ENCODE results near the gene UBL4A. TPM values are rescaled to one million over a fixed set of nuclear protein-coding genes. Genes with fewer than 3 reads are reported as not detected.
"Not testable (repeated sequence)": the region's sequence is repeated elsewhere in the genome, so short reads cannot be mapped to it uniquely, and the experiment has no call there.

UBL4A gene
- total RNA-seq, 1 donor from 2014 or later: 51.1 TPM

DNA sequence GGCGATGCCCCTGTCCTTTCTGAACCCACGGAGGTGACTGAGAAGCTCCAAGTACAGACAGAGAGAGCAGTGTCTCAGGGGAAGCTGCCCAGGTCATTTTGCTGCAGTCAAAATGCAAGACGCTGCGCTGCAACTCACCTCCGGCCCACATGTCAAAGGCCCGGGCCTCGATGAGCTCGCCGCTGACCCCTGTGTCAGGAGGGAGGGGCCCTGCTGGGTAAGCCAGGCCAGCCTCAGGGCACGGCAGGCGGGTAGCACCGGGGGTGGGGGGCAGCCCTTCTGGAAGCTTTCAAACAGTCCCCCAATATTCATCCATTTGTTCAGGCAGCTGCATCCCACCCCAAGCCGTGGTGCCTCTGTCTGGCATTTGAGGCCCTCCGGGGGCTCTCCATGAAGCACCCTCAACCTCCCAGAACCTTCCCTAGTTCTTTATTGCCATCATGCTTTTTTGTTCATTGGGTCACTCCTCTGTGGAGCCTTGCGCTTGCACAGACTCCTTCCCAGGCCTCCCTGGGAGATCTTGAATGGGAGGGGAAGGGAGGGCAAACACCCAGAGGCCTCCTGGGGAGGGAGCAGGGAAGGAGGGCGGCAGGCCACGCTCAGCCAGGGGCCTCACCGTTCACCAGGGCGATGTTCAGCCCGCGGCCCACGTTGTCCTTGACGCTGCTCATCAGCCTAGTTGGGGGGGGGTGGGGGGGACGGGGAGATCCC lies 21.4 kb upstream of the UBL4A start:
- DNase-seq: no peak

DNA sequence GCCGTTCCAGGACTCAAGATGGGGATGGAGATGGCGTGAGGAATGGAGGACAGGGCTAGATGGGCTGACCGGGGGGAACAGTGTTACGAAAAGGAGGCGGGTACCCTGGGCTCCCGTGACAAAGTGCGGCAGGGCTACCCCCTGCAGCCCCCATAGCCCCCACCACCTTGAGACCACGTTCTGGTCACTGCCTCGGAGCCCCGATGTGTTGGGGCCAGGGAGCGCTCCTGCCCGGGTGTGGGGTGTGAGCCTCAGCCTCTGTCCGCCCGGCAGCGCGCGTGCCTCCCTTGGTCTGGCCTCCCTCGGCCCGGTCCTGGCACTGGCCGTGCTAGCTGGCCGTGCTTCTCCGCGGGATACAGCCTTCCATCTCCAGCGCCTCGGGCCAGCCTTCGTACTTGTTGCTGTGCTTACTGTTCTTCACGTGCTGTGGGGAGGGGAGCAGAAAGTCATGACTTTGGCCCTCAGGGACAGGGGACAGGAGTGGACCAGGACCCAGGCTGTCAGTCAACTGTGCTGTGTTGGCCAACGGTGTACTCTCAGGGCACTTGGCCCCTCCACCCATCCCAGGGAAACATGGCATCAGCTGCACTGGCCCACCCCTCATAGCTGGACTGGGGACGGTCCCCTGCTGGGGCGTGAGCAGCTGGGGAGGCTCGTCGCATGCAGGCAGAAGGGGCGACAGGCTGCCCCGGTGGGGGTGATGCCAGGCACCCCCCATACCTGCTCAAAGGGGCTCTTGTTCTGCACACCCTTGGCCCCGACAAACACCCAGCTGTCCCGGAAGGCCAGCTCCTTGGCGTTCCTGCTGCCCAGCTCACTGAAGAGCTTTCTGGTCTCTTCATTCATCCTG lies 20.3 kb upstream of the UBL4A start:
- DNase-seq: no peak

DNA sequence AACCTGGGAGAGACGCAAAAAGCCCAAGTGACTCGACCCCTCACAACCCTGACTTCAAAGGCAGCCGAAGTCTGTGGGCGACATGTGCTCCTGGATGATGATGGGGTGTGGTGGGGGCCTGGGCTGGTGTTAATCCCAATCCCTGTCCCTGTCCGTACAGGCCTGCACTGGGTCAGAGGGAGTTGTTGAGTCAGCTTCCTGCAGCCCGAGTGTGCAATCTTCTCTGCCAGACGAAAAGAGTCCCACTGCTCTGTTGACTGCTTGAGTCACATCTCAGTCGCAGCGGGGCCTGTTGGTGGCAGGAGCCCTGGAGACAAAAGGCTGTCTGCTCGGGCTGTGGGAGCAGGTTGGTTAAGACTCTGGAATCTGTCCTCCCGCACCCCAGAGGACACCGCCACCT lies 19.3 kb upstream of the UBL4A start:
- peak; percentile 54 for DNase-seq

DNA sequence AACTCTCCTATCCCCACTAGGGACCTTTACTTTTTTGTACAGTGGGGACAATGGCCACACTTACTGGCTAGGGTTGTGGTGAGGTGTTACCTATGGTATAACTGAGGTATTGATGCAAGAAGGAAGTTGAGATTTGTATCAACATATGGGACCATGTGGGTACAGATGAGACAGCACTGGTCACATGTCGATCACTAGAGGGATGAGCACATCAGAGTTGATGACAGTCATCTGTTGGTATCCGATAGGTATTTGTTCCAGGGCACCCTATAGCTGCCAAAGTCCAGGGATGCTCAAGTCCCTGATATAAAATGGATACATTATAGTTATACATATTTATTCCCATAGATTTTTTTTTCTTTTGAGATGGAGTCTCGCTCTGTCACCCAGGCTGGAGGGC lies 16.6 kb upstream of the UBL4A start:
- no peak for DNase-seq

DNA sequence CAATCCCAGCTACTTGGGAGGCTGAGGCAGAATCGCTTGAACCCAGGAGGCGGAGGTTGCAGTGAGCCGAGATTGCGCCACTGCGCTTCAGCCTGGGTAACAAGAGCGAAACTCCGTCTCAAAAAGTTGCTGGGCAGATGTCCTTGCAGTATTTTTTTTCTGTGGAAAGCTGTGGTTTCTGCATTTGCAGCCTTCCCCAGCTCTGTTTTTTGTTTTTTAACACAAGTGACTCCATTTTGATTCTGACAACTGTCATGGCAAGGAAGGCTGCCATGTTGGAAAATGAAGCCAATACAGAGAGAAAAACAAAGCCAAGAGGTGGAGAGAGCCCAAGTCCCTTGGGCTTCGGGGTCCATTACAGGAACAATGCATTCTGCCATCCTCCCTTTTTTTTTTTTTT lies 15.7 kb upstream of the UBL4A start:
- no peak for DNase-seq

DNA sequence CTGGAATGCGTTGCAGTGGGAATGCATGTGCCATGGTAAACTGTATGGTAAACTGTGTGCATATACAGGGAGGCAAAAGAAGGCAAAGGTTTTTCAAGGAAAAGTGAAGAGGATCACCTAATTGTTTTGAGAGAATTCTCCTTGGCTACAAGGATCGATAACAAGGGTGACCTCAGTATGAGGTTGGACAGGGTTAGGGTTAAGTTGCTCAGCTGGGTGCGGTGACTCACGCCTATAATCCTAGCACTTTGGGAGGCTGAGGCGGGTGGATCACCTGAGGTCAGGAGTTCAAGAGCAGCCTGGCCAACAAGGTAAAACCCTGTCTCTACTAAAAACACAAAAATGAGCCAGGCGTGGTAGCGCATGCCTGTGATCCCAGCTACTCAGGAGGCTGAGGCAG lies 15.0 kb upstream of the UBL4A start:
- not testable (repeated sequence) for DNase-seq

DNA sequence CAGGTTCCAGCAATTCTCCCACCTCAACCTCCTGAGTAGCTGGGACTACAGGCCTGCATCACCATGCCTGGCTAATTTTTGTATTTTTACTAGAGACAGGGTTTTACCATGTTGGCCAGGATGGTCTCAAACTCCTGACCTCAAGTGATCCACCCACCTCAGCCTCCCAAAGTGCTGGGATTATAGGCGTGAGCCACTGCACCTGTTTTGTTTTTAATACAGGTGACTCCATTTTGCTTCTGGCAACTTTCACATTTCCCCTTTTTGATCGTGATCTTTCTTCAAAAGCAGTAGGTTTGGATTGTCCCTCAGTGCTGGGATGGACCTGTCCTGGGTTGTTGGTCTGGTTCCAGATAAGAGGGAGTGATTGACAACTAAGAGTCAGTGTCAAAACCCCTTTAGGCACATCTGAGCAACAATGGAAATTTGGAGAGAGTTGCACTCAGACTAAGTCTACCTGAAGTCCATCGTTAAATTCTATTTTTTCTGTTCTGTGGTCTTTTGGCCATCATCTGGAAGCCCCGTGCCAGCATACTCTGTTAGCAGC lies 10.2 kb upstream of the UBL4A start:
- DNase-seq: not testable (repeated sequence)

DNA sequence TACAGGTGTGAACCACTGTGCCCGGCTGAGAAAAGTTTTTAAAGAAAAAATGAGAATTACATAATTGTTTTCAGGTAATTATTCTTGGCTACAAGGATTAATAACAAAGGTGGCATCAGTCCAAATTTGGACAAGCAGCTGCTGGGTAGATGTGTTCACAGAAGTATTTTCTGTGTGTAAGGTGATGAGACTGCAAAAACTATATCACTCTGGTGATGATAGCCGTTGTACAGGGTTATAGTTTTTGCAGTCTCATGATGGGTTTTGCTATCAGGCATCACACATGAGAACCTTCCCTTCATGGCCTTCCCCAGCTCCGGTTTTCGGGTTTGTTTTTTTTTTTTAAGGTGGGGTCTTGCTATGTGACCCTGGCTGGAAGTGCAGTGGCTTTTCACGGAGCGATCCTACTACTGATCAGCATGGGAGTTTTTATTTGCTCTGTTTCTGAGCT lies 9.1 kb upstream of the UBL4A start:
- DNase-seq: no peak

DNA sequence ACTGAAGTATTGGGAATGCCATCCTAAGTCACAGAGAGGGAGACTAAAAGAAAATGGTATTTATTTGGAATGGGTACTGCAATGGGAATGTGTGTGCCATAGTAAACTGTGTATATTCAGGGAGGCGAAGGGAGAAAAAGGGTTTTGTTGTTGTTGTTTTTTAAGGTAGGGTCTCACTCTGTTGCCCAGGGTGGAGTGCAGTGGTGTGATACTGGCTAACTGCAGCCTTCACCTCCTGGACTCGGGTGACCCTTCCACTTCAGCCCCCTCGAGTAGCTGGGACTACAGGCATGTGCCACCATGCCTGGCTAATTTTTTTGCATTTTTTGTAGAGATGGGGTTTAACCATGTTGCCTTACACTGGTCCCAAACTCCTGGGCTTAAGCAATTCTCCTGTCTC lies 8.3 kb upstream of the UBL4A start:
- DNase-seq: no peak

DNA sequence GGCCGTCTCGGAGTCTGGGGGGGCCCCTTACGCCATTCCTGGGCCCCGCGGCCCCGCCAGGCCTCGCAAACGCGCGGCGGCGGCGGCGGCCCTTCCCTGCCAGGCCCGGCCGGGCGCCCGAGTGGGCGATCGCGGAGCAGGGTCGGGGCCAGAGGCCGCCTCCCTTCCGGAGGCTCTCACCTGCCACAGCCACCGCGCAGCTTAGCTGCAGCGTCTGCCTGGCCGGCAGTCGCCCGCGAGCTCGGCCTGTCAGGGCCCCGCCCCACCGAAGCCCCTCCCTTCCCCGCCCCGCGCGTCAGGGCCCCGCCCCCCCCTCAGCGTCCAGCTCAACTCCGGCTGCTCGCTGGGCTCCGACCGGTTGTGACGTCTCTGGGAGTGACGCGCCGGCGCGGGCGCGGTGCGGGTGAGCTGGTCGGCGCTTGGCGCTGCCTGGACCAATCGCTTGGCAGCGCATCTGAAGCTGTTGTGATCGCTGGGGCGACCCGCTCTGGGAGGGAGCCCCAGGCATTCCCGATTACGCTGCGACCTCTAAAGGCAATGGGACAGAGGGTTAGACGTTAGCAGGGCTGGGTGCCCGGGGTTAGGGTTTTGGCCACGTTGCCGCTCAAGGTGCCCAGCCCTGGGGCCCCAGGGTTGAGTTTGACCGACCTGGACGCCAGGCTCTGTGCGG lies 4.1 kb upstream of the UBL4A start, which contains the start of gene SLC10A3:
Gene SLC10A3, minus strand, starts transcription at position 216 of the 670 bp plus-strand sequence. CDS start 1,689 bp downstream, outside the sequence.
- peak; percentile 95 for DNase-seq

DNA sequence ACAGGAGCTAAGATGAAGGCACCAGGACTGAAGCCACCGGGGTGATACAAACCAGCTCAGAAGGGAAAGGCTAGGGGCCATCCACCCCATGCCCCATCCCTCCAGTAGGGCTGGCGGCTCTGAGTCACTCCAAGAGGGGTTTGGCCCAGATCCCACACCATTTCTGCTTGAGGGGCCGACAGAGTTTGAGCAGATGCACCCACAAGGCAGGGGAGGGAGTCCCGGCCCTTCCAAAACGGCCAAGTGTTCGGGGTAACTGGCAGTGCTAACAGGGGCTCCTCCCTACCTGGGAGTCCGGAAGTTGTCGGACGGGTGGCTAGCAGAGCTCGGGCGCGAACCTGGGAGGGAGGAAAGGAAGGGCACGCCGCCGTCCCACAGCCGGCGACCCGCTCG lies 3.6 kb upstream of the UBL4A start:
- DNase-seq: peak; percentile 24

DNA sequence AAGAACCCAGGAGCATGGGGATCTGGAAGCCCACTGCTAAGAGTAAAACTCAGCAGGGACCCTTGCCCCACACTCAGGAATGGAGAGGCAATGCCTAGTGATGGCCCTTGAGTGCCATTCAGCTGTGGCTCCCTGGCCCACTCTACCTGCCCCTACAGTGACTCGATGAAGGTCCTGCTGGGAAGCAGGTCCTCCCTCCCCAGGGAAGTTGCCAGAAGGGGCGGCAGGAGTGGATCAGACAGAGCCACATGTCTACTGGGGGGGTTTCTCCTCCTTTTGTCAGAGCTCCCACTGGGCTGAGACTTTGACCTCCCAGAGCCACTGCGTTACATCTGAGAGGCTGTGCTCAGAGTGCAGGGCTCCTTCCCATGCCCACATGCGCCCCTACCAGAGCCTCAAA lies 2.8 kb upstream of the UBL4A start:
- no peak for DNase-seq

DNA sequence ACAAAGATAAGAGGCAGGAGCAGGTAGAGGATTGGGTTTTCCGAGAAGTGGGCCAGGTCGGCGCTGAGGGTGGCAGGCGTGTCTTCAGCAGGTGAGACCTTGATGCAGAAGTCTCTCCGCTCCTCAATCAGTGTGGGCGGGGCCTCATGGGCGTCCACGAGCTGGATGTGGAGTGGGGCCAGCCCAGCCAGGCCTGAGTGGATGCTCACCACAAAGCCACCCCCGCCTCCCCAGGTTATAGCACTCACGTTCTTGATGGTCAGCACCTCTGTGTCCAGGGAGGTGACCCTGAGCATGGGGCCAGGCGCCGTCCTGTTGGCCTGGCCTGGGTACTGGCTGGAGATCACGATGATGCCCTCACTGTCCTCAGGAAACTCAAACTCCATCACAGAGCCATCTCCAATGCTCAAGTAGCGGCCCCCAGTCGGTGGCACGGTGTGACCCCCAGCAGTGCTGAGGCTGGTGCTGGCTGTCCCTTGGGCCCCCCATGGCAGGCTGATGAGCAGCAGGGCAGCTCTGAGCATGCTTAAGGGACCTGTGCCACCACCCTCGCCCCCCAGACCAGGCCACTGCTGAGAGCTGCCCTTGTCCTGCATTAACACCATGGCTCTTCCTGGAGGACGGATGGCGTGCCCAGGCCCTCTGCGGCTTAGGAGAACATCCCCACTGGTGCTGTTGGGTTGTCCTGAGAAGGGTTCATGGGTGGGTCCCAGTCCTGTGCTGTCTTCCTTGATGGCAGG lies 2.1 kb upstream of the UBL4A start:
- no peak for DNase-seq

DNA sequence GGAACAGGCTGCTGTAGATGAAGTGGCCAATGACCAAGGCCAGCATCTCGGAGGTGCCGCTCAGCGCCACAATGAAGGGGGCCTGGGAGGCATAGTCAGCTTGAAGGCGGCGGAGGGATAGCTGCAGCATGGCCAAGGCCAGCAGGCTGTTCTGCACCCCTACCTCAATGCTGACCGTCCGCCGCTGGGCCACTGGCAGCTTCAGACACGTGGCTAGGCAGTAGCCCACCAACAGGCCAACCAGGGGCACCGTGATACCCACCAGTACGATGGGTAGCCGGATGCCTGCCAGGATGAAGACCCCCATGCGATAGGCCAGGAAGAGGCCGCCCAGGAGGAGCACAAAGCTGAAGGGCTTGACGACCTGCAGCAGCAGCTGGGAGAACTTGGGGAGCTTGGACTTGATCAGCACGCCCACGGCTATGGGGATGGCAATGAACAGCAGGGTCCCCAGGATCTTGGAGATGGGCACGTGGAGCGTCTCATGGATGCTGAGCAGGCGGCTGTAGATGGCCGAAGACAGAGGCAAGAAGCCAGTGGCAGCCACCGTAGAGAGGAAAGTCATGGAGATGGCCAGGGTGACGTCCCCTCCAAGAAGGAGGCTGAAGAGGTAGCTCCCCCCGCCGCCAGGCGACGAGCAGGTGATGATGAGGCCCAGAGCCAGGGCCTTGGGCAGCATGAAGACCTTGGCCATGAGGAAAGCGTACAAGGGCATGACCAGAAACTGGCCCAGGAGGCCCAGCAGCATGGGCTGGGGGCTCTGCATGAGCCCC lies 1.3 kb upstream of the UBL4A start:
- no peak for DNase-seq

DNA sequence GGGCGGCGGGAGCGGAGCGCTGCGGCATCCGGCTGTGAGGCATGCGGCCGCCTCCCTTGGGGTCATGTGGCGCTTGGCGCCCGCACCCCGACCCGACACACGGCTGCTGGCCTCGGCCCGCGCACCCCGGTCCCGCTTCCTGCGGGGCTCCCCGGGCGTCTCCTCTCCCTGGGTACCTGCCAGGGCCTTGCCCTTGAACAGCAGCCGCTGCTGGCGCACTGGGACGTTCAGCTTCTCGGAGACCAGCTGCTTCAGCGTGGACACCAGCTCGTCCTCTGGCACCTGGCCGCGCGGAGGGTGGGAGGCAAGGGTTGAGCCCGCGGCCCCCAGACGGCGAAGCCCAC lies 391 bp downstream of the UBL4A start:
- DNase-seq: peak; percentile 17

DNA sequence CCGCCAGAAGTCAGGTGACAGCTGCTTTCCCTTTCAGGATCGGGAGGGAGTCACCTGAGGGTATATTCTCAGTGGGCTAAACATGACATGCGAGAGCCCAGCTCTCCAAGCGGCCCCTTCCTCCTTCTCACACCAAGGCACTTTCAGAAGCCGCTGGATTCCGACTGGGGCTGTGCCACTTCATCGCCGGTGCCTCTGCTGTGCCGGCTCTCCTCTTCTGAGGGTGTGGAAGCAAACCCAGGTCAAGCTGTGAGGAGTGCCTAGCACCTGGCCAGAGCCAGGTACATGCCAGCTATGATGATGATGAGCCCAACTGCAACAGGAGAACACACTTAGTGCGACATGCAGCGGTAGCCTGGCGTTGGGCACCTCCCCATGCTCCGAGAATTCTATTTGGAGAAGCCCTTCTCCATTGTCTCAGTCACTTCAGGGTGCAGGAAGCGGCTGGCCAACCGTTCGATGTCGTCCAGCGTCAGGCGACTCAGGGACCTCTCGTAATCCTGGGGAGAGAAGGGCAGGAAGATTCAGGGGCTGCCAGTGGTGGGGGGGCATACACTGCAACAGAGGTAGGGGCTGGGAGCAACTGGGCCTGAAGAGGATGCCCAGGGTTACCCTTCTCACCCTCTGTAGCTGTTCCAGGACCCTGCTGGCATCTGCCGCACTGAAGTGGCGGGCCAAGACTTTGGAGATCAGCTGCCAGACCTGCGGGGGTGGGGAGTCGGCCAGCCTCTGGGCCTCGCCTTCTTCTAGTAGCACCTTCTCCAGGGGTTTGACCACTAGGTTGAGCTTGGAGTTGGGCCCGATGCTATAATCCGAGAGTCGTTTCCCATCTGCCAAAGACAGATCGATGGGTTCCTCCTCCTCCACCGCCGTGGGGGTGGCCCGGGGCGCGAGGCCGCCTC lies 1.0 kb downstream of the UBL4A start:
- no peak for DNase-seq

DNA sequence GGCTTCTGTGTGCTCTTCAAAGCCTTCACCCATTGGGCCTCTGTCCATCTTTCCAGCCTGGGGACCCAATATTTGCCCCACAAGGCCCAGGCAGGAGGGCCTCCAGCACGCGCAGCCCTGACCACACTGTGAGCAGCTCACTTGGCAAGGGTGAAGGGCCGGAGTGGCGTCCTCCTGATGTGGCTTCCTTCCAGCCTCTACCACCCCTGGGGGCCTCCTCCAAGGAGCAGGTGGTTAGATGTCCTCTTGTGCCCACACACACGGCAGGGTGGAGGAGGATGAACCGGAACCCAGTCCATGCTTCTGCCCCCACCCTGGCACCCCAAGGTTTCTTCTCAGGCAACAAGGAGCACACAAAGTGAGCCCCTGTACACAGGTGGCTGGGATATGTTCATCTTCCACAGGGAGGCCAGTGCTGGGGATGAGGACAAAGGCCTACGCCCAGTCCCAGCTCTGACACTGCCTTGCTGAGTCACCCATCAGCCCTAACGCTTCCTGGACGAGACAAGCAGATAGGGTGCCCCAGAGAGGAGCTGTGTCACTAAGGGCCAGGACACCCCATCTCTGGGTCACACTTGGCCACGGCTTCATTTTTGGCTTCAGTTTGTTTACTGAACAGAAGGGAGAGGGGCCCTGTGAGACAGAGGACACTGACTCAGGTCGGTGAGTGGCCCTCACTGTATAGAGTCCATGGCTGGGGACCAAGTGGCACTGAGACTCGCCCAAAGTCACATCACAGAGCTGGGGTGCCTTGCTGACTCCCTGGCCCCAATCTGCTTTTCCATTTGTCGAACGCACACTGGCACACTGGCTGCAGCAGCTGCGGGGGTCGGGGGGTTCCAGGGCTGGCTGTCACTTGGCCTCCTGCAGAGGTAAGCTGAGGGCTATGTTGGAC lies 1.9 kb downstream of the UBL4A start:
- no peak for DNase-seq

DNA sequence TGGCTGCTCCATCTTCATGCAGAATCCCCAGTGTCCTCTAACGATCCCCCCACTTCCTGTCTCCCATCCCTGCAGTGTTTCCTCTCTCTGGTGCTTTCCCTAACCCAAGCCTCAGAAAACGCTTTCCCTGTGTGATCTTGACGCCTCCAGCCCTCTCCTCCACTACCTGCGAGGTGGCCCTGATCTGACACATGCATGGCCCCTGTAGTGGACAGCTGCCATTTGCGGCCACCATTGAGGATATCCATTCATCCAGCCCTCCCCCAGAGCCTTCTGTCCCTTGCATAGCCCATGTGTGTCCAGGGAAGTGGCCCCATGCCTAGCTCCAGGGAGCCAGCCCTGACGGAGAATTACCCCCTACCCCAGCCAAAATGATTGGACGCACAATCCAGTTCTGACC lies 3.1 kb downstream of the UBL4A start:
- DNase-seq: no peak

DNA sequence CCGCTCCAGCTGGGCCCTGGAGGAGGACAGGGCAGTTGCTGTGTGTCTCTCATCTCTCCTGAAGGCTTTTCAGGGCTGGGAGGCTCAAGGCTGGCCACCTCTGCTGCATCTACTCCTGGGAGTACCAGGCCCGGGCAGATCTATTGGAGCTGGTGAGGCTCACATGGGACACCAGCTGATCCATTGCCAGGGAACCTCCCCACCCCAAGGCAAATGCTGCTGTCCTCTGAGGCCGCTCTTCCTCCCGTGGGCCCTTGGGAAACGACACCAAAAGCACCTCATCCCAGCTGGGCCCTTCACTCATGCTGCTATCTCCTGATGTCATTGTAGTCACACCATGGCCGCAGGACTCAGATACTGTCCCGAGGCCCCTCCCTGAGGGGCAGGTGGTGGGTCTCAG lies 3.6 kb downstream of the UBL4A start:
- no peak for DNase-seq
